Activated T-cell treated with anti-CD3 and anti-CD28 coated beads, Interleukin-2, amount 50 U/mL, for 24 hours (primary cell): Measurements from ENCODE around the gene ABLIM3.

ENCODE experiments used
- DNase-seq: peaks from one replicate; pipeline ENCODE4 v3.0.0-alpha.2; 2020
- H3K27ac Mint-ChIP-seq: 2 replicates; pipeline ENCODE4 v1.8.0; 2020; ENCODE audit warnings: mild to moderate bottlenecking, mixed read lengths
- H3K27me3 Mint-ChIP-seq: 2 replicates; pipeline ENCODE4 v1.8.0; 2020; ENCODE audit warnings: mixed read lengths
- H3K36me3 Mint-ChIP-seq: 2 replicates; pipeline ENCODE4 v1.8.0; 2020; ENCODE audit warnings: low read depth, mixed read lengths
- H3K4me1 Mint-ChIP-seq: 2 replicates; pipeline ENCODE4 v1.8.0; 2020; ENCODE audit warnings: low read depth, mixed read lengths
- H3K4me3 Mint-ChIP-seq: 2 replicates; pipeline ENCODE4 v1.8.0; 2020; ENCODE audit warnings: mild to moderate bottlenecking, moderate library complexity, mixed read lengths
- H3K9me3 Mint-ChIP-seq: 2 replicates; pipeline ENCODE4 v1.8.0; 2020; ENCODE audit warnings: mixed read lengths

The ABLIM3 gene

DNA sequence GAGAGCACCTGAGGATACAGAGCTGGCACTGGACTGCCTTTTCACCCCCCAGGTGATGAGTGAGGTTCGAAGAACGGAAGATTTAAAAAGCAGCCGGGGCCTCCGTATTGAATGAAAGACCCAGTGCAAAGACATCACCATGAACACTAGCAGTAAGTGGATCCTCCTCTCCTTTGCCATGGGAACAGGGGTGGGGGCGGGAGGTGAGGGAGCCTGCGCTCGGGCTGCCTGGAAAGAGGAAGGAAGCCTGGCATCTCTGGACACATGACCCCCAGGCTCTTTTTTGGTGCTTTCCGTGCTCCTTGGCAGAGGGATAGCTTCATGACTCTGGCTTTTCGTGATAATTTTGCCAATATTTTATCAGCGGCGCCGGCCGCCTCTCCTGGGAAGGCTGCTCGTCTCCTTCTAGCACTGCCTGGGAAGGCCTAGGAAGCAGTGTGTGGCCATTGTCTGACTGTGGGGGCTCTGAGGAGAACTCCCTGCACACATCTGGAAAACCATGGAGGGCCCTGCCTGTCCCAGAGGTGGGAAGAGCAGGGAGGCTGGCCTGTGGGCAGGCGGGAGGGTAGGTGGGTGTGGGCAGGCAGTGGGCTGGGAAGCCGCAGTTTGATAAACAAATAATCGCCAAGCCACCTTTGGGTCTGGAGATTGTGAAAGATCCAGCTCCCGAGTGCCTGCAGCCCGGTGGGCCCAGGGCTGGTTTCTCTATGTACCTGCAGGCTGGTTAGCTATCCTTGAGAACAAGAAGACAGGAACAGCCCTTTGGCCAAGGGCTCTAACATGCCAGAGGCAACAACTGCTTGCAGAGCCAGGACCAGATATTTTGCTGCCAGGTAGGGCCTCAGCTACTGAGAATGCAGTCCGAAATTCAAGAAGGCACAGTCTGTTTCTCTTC, 911 bp downstream of the ABLIM3 start:
- H3K9me3 Mint-ChIP-seq: no peaks in the 10 kb centered on the region
- no peaks in the 10 kb centered on the region for H3K36me3 Mint-ChIP-seq
- peak overlapping the region; percentile 56 for H3K4me3 Mint-ChIP-seq
- DNase-seq: no peak
- H3K4me1 Mint-ChIP-seq: peaks cover 3% of the 10 kb centered on the region
- H3K27ac Mint-ChIP-seq: no peak overlapping the region
- H3K27me3 Mint-ChIP-seq: peaks cover 29% of the 10 kb centered on the region

GRCh38 chr5:149143470-149143869, 2.2 kb downstream of the ABLIM3 start:
- no peak for DNase-seq
- peaks cover 3% of the 10 kb centered on the region for H3K4me1 Mint-ChIP-seq
- no peak overlapping the region for H3K4me3 Mint-ChIP-seq
- no peaks in the 10 kb centered on the region for H3K36me3 Mint-ChIP-seq
- H3K27ac Mint-ChIP-seq: no peak overlapping the region
- H3K9me3 Mint-ChIP-seq: no peaks in the 10 kb centered on the region
- H3K27me3 Mint-ChIP-seq: peaks cover 23% of the 10 kb centered on the region

GRCh38 chr5:149144637-149145036, 3.3 kb downstream of the ABLIM3 start:
- Mint-ChIP-seq H3K27me3 (peaks cover 23% of the 10 kb centered on the region), H3K4me3 (no peak overlapping the region), H3K9me3 (no peaks in the 10 kb centered on the region), H3K4me1 (peaks cover 3% of the 10 kb centered on the region), H3K36me3 (no peaks in the 10 kb centered on the region), H3K27ac (no peak overlapping the region)
- DNase-seq: no peak

GRCh38 chr5:149145138-149145537, 3.8 kb downstream of the ABLIM3 start:
- DNase-seq: no peak
- Mint-ChIP-seq H3K4me1 (peaks cover 3% of the 10 kb centered on the region), H3K36me3 (no peaks in the 10 kb centered on the region), H3K4me3 (no peak overlapping the region), H3K27ac (no peak overlapping the region), H3K27me3 (peaks cover 24% of the 10 kb centered on the region), H3K9me3 (no peaks in the 10 kb centered on the region)

DNA sequence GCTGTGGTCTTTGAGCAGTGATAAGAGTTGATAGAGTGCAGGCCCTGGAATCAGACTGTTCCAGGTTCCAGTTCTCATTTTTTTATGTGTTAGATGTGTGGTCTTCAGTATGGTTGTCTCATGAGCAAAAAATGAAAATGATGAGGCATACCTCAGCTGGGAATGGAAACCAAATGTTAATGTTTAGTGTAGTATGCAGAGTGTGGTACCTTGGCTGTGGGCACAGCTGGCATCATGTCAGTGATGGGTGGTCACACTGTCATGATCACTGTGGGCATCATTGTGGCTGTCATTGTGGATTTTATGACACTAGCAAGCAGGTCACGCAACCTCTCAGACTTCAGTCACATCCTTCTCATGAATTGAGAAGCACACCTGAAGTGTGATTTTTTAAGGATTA, 6.4 kb downstream of the ABLIM3 start:
- Mint-ChIP-seq H3K4me1 (no peaks in the 10 kb centered on the region), H3K27me3 (peaks cover 18% of the 10 kb centered on the region), H3K9me3 (no peaks in the 10 kb centered on the region), H3K36me3 (no peaks in the 10 kb centered on the region), H3K27ac (no peak overlapping the region), H3K4me3 (no peak overlapping the region)
- DNase-seq: no peak

- no peak overlapping the region for H3K4me3 Mint-ChIP-seq
Observed at GRCh38 chr5:149149942-149150341, 8.6 kb downstream of the ABLIM3 start.

DNA sequence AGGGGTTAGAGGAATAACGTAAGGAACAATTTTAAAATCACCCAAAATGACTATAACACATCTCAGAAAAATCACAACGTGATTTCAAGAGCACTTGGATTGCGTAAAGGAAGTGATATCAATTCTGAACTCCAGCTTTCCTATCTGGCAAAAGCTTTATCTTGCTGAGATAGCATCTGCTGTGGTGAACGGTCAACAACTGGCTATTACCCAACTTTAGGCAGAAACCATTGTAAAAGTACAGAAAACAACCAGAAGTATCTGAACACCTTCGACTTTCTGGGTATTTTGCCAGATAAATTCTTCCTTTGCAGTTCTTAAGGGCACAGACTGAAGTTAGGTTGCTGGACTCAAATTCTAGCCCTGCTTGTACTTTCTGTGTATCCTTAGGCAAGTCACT, 9.2 kb downstream of the ABLIM3 start:
- Mint-ChIP-seq H3K9me3 (no peaks in the 10 kb centered on the region), H3K4me1 (no peaks in the 10 kb centered on the region), H3K4me3 (no peak overlapping the region), H3K27ac (no peak overlapping the region), H3K27me3 (peaks cover 12% of the 10 kb centered on the region), H3K36me3 (no peaks in the 10 kb centered on the region)
- DNase-seq: no peak

More at GRCh38 chr5:149149942-149150341, 8.6 kb downstream of the ABLIM3 start:
- no peaks in the 10 kb centered on the region for H3K4me1 Mint-ChIP-seq
- DNase-seq: no peak
- no peak overlapping the region for H3K27ac Mint-ChIP-seq
- H3K9me3 Mint-ChIP-seq: no peaks in the 10 kb centered on the region
- H3K36me3 Mint-ChIP-seq: no peaks in the 10 kb centered on the region
- H3K27me3 Mint-ChIP-seq: peaks cover 12% of the 10 kb centered on the region

DNA sequence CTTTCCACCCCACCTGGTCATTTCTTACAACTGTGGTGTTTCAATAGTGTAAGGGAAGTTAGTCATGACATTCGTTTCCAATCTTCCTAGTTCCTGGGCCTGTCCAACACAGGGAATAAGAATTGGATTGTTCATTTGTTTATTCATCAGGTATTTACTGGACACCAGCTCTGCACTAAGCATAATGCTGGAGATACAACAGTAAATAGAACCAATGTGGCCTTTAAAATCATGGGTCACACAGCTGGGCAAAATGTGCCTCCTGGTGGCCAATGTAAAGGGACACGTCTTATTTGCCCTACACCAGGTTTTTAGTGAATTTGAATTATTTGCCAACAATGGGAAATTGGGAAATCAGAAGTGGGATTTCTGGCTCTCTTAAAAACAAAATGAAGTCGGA, 10.4 kb downstream of the ABLIM3 start:
- no peak overlapping the region for H3K4me3 Mint-ChIP-seq
- no peak overlapping the region for H3K27ac Mint-ChIP-seq
- no peak for DNase-seq
- H3K4me1 Mint-ChIP-seq: peaks cover 10% of the 10 kb centered on the region
- H3K36me3 Mint-ChIP-seq: no peaks in the 10 kb centered on the region
- peaks cover 12% of the 10 kb centered on the region for H3K27me3 Mint-ChIP-seq
- H3K9me3 Mint-ChIP-seq: no peaks in the 10 kb centered on the region

- H3K27me3 Mint-ChIP-seq: peaks cover 12% of the 10 kb centered on the region
- no peak for DNase-seq
- no peaks in the 10 kb centered on the region for H3K9me3 Mint-ChIP-seq
- peaks cover 13% of the 10 kb centered on the region for H3K4me1 Mint-ChIP-seq
- no peak overlapping the region for H3K27ac Mint-ChIP-seq
- H3K4me3 Mint-ChIP-seq: no peak overlapping the region
- no peaks in the 10 kb centered on the region for H3K36me3 Mint-ChIP-seq
Observed at GRCh38 chr5:149152317-149152746, 11.0 kb downstream of the ABLIM3 start.

- Mint-ChIP-seq H3K36me3 (no peaks in the 10 kb centered on the region), H3K4me3 (no peak overlapping the region), H3K27me3 (peaks cover 12% of the 10 kb centered on the region), H3K4me1 (peaks cover 13% of the 10 kb centered on the region), H3K9me3 (no peaks in the 10 kb centered on the region), H3K27ac (no peak overlapping the region)
- DNase-seq: no peak
Observed at GRCh38 chr5:149153193-149153750, 12.0 kb downstream of the ABLIM3 start.

GRCh38 chr5:149153751-149154610, 12.7 kb downstream of the ABLIM3 start:
- Mint-ChIP-seq H3K27ac (no peak overlapping the region), H3K27me3 (peaks cover 12% of the 10 kb centered on the region), H3K36me3 (no peaks in the 10 kb centered on the region), H3K4me3 (no peak overlapping the region), H3K9me3 (no peaks in the 10 kb centered on the region), H3K4me1 (peaks cover 13% of the 10 kb centered on the region)
- DNase-seq: no peak

GRCh38 chr5:149154650-149155049, 13.4 kb downstream of the ABLIM3 start:
- H3K27ac Mint-ChIP-seq: no peak overlapping the region
- DNase-seq: no peak
- no peak overlapping the region for H3K4me3 Mint-ChIP-seq
- H3K9me3 Mint-ChIP-seq: no peaks in the 10 kb centered on the region
- H3K36me3 Mint-ChIP-seq: no peaks in the 10 kb centered on the region
- peaks cover 12% of the 10 kb centered on the region for H3K27me3 Mint-ChIP-seq
- H3K4me1 Mint-ChIP-seq: peaks cover 13% of the 10 kb centered on the region

DNA sequence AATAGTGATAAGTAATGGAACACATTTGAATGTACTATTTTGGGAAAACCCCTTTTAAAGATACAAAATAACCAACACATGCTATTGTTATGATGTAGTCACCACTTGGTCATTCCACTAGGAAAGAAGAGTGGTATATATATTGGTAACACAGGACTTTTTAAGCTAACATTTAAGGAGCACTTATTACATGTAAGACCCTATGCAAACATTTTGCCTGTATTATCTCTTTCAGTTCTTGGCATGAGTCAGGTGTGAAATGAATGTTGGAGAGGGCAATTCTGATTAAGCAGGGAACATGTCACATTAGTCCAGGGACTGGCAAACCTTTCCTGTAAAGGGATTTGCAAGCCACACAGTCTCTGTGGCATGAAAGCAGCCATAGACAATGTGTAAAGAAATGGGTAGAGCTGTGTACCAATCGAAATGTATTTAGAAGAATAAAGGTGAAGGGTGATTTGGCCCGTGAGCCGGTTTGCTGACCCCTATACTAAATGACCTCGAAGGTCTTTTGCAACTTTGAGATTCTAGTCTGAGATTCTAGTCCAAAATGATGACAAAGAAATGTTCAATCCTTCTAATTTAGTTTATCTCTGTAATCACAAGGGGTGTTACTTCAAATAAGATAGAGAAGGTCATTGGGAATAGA, 15.3 kb downstream of the ABLIM3 start:
- no peak for DNase-seq
- Mint-ChIP-seq H3K4me1 (peaks cover 13% of the 10 kb centered on the region), H3K27ac (no peak overlapping the region), H3K36me3 (no peaks in the 10 kb centered on the region), H3K4me3 (no peak overlapping the region), H3K9me3 (no peaks in the 10 kb centered on the region), H3K27me3 (peaks cover 2% of the 10 kb centered on the region)

DNA sequence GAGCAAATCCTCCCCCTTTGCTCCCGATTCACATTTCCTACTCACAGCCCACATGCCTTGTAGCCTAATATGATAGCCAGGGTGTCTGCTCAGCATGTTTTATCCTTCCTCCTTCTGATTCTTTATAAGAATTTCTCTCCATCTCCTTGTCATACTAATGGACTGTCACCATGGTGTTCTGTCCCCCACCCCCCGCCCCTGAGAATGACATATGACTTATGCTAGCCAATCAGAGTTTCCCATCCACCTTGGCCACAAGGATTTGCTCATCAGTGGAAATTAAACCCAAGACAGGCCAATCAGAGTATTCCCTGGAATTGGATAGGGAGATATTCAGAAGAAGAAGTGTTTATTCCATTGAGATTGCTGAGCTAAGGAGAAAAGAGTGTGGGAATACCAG, 16.0 kb downstream of the ABLIM3 start:
- Mint-ChIP-seq H3K27ac (no peak overlapping the region), H3K4me1 (peaks cover 13% of the 10 kb centered on the region), H3K9me3 (no peaks in the 10 kb centered on the region), H3K27me3 (no peaks in the 10 kb centered on the region), H3K36me3 (no peaks in the 10 kb centered on the region), H3K4me3 (no peak overlapping the region)
- DNase-seq: no peak
